Coronary artery (tissue), 2 donors: ENCODE results near the gene RBKS.

ENCODE experiments used
- DNase-seq: peaks from one replicate; pipeline ENCODE4 v3.0.0-alpha.2; 2017; ENCODE audit warnings: low spot score
- H3K27ac ChIP-seq, 2 donors: fragments of 200-600 bp; sonication (generic); one replicate each; pipeline ENCODE4 v1.5.1; 2016 to 2019
- H3K4me3 ChIP-seq: fragments of 200-600 bp; sonication (generic); 2 replicates; pipeline ENCODE4 v1.5.1; 2016; ENCODE audit warnings: mild to moderate bottlenecking, moderate library complexity
- TF ChIP-seq, protein P1 (sequence below): fragments of 200-600 bp; sonication (generic); IDR thresholded peaks from one replicate; pipeline ENCODE4 v1.5.1; 2019; ENCODE audit warnings: antibody characterized with exemption

Gene RBKS

DNA sequence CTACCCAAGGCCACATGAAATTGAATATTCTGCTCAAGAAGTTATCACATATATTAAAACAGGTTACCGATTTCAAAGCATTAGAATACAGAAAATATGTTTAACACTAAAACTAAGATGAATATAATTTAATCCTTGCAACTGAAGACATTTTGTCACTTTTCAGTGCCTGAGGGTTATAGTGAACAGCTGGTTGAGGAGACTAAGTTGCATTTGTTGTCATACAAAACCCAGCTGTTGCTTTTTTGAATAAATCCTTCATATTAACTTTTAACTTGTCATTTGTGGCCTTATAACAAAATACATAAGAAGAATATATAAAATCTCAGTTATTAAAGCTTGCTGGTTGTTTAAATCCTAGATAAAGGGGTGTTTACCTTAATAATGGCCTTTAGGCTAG, 37.5 kb downstream of the RBKS start:
- H3K27ac ChIP-seq, result no peak overlapping the region
- H3K4me3 ChIP-seq, result no peak overlapping the region
- TF ChIP-seq, protein P1, sequence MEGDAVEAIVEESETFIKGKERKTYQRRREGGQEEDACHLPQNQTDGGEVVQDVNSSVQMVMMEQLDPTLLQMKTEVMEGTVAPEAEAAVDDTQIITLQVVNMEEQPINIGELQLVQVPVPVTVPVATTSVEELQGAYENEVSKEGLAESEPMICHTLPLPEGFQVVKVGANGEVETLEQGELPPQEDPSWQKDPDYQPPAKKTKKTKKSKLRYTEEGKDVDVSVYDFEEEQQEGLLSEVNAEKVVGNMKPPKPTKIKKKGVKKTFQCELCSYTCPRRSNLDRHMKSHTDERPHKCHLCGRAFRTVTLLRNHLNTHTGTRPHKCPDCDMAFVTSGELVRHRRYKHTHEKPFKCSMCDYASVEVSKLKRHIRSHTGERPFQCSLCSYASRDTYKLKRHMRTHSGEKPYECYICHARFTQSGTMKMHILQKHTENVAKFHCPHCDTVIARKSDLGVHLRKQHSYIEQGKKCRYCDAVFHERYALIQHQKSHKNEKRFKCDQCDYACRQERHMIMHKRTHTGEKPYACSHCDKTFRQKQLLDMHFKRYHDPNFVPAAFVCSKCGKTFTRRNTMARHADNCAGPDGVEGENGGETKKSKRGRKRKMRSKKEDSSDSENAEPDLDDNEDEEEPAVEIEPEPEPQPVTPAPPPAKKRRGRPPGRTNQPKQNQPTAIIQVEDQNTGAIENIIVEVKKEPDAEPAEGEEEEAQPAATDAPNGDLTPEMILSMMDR, result no peak
- no peak for DNase-seq

DNA sequence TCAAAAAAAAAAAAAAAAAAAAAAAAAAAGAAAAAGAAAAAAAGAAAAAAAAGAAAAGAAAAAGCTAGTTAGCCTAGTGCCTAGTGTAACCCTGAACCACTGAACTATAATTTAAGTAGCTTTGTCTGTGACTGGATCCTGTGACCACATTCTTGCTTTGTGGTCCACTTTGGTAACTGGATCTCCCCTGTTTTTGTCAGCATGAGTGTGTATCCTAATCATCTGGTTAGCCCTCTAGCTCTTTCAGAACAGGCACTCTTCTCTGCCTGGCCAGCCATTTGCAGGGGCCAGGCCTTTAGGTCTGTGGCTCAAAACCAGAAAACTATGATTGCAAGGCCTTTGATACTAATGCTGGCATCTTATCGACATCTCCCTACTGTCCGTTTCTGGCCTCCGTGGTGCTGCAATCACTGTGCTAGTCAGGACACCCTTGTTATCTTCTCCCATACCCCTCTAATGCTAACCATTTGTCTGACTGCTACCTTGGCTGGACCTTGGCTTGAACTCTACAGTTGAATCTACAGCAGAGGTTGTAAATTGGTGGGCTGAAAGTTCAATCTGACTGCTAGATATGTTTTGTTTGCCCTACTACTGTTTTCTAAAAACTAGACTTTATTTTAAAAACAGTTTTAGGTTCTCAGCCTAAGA, 40.5 kb downstream of the RBKS start:
- Histone ChIP-seq H3K4me3 (no peak overlapping the region), H3K27ac (no peak overlapping the region)
- TF ChIP-seq, protein P1, result no peak
- no peak for DNase-seq

DNA sequence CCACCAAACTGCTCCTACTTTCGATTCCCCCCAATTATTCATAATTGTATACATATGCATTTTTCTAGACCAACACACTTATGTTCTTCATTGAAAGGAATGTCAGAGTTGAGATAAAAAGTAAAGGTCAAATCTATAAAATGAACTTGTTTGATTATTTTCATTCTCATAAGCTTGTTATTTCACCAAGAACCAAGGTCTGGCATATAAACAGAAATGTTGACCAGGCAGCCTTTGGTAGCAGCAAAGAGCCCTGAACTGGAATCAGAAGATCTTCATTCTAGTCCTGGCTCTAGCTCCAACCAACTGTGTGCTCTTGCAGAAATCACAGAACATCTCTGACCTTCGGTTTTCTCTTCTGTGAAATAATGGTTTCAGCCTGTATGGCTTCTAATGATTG, 42.9 kb downstream of the RBKS start:
- TF ChIP-seq, protein P1, result no peak
- DNase-seq, result no peak
- Histone ChIP-seq H3K4me3 (no peak overlapping the region), H3K27ac (no peak overlapping the region)

DNA sequence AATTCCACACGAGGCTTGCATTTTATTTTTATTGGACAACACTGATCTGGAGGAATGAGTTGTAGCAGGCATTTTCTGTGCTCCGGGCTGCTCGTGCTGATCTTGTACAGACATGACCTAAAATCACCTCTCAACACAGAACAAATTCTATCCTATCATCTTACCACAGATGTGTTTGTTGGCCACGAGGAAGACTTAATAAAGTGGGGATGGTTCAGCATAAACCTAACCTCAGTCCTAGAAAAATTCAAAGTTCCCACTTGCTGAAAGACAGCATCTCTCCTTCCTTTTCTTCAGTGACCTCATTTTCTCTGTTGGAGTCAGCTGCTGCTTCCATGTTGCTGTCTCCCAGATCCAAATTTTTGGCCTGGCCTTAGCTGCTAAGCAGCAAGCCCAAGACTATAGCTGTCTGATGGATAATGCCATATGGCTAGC, 45.3 kb downstream of the RBKS start:
- Histone ChIP-seq H3K27ac (no peak overlapping the region), H3K4me3 (no peak overlapping the region)
- TF ChIP-seq, protein P1, result no peak
- DNase-seq, result no peak

DNA sequence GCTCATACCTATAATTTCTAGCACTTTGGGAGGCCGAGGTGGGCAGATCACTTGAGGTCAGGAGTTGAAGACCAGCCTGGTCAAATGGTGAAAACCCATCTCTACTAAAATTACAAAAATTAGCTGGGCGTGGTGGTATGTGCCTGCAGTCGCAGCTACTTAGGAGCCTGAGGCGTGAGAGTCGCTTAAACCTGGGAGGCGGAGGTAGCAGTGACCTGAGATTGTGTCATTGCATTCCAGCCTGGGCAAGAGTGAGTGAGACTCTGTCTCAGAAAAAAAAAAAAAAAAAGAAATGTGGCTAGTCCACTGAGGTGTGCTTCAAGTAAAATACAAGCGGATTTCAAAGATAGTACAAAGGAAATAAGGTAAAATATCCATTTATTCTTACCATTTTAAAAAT, 46.2 kb downstream of the RBKS start:
- Histone ChIP-seq H3K27ac (no peak overlapping the region), H3K4me3 (no peak overlapping the region)
- DNase-seq, result no peak
- TF ChIP-seq, protein P1, result no peak

DNA sequence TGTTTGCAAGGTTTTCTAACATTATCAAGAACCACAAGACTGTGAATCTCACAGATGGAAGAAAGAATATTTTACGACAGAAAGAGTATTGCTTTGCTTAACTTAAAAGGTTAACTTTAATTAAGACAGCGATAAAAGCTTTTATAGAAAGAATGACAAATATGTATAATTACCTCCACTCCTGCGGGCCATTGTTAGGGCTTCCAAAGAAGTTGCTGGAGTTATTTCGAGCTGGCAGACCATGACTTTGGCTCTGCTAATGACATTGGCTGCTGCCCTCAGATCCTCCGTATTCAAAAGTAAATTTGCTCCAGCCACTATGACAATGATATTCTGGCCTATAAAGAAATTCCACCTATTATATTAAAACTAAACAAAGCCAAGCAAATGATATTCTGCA, 47.3 kb downstream of the RBKS start:
- Histone ChIP-seq H3K27ac (no peak overlapping the region), H3K4me3 (no peak overlapping the region)
- TF ChIP-seq, protein P1, result no peak
- no peak for DNase-seq

DNA sequence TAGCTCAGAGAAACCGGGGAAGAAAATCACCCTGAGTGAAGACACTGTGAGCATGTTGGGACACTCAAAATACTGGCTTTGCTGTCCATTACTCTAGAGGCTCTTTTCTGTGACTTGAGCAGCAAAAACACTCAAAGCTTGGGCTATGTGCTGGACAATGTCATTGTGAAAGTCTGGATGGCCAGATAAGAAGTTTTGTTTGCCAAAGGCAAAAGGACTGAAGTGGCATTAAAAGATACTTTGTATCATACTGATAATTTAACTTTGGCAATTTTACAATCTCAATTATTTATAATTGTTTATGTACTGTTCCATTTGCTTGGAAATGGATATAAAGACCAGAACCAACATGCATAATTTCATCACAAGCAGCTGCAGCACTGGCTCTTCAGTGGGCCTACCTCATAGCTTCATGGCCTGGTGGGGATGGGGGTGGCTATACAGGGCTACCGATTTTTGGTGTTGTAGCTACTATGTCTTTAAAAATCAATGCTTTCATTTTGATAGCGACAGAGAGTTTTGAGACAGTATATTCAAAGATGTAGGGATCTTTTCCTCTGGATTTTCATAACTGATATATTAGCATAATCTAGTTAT, 51.1 kb downstream of the RBKS start:
- DNase-seq, result no peak
- TF ChIP-seq, protein P1, result no peak
- no peak overlapping the region for H3K27ac ChIP-seq
- H3K4me3 ChIP-seq, result no peak overlapping the region
